Neuronal stem cell (in vitro differentiated cells): Measurements from ENCODE around the gene UCHL5.

Source experiments
- DNase-seq: peaks from one replicate; pipeline ENCODE4 v3.0.0-alpha.2; 2013; ENCODE audit warnings: low spot score
- H2AFZ ChIP-seq: one replicate; pipeline ENCODE4 v1.6.1; 2013; ENCODE audit warnings: mild to moderate bottlenecking, low read length, inconsistent platforms
- H2AK5ac ChIP-seq: 2 replicates; pipeline ENCODE4 v1.6.1; 2013; ENCODE audit warnings: low read depth, mild to moderate bottlenecking, inconsistent platforms, low read length, moderate library complexity, mixed read lengths
- H2BK120ac ChIP-seq: 2 replicates; pipeline ENCODE4 v1.6.1; 2013; ENCODE audit warnings: low read depth, mild to moderate bottlenecking, inconsistent platforms, low read length, moderate library complexity, mixed read lengths
- H2BK12ac ChIP-seq: one replicate; pipeline ENCODE4 v1.6.1; 2013; ENCODE audit warnings: low read length, inconsistent platforms
- H2BK15ac ChIP-seq: 2 replicates; pipeline ENCODE4 v1.6.1; 2013; ENCODE audit warnings: mild to moderate bottlenecking, low read length, inconsistent platforms, mixed read lengths
- H2BK5ac ChIP-seq: one replicate; pipeline ENCODE4 v1.6.1; 2013; ENCODE audit warnings: inconsistent platforms, mild to moderate bottlenecking, low read length, moderate library complexity
- H3K14ac ChIP-seq: one replicate; pipeline ENCODE4 v1.6.1; 2013; ENCODE audit warnings: low read length, inconsistent platforms
- H3K18ac ChIP-seq: 2 replicates; pipeline ENCODE4 v1.6.1; 2013; ENCODE audit warnings: low read length, inconsistent platforms
- H3K23ac ChIP-seq: 2 replicates; pipeline ENCODE4 v1.6.1; 2013; ENCODE audit warnings: low read depth, mild to moderate bottlenecking, mixed read lengths, low read length, inconsistent platforms; ENCODE audit not compliant: poor library complexity
- H3K27ac ChIP-seq: replicated peaks from 3 replicates; pipeline ENCODE4 v1.5.1; 2013; ENCODE audit warnings: low read length, inconsistent platforms
- H3K27me3 ChIP-seq, 3 experiments: 2 replicates each; pipeline ENCODE4 v1.6.1; 2013; ENCODE audit warnings: low read length in 3 of 3, mild to moderate bottlenecking in 2 of 3, inconsistent platforms in 1 of 3, low read depth in 1 of 3, mixed read lengths in 1 of 3, moderate library complexity in 1 of 3; ENCODE audit not compliant: control insufficient read depth in 3 of 3, insufficient read depth in 3 of 3
- H3K36me3 ChIP-seq, 2 donors: replicated peaks in 1 of 2; 2 replicates each; pipeline ENCODE4 v1.6.1; 2013; ENCODE audit warnings: low read length in 2 of 2; ENCODE audit not compliant: control insufficient read depth in 2 of 2, insufficient read depth in 2 of 2
- H3K4ac ChIP-seq: 2 replicates; pipeline ENCODE4 v1.6.1; 2013; ENCODE audit warnings: inconsistent platforms, mild to moderate bottlenecking, low read length, moderate library complexity
- H3K4me1 ChIP-seq, 2 donors: 1 replicate in 1 of 2; 2 replicates in 1 of 2; pipeline ENCODE4 v1.6.1; 2013; ENCODE audit warnings: low read length in 2 of 2, low read depth in 1 of 2; ENCODE audit not compliant: control insufficient read depth in 2 of 2, insufficient read depth in 1 of 2
- H3K4me2 ChIP-seq: one replicate; pipeline ENCODE4 v1.6.1; 2013; ENCODE audit warnings: mild to moderate bottlenecking, low read length, inconsistent platforms; ENCODE audit not compliant: insufficient read depth, poor library complexity, severe bottlenecking
- H3K4me3 ChIP-seq, 2 donors: 2 replicates each; pipeline ENCODE4 v1.5.1; 2013; ENCODE audit warnings: low read length in 2 of 2, mild to moderate bottlenecking in 2 of 2, inconsistent platforms in 1 of 2, moderate library complexity in 1 of 2
- H3K79me1 ChIP-seq: one replicate; pipeline ENCODE4 v1.6.1; 2013; ENCODE audit warnings: low read depth, mild to moderate bottlenecking, inconsistent platforms, low read length, moderate library complexity
- H3K9ac ChIP-seq: one replicate; pipeline ENCODE4 v1.6.1; 2013; ENCODE audit warnings: mild to moderate bottlenecking, low read depth, low read length, inconsistent platforms; ENCODE audit not compliant: poor library complexity
- H3K9me3 ChIP-seq, 2 donors: replicated peaks in 1 of 2; 2 replicates each; pipeline versions ENCODE3 to v1.6.1; 2013; ENCODE audit warnings: low read length in 2 of 2, mild to moderate bottlenecking in 2 of 2, inconsistent platforms in 1 of 2, low read depth in 1 of 2, mixed read lengths in 1 of 2, moderate library complexity in 1 of 2; ENCODE audit not compliant: control insufficient read depth in 2 of 2, insufficient read depth in 1 of 2
- H4K8ac ChIP-seq: one replicate; pipeline ENCODE4 v1.6.1; 2013; ENCODE audit warnings: low read depth, mild to moderate bottlenecking, inconsistent platforms, low read length, moderate library complexity
- H4K91ac ChIP-seq: one replicate; pipeline ENCODE4 v1.6.1; 2013; ENCODE audit warnings: low read length, low read depth, mild to moderate bottlenecking, inconsistent platforms; ENCODE audit not compliant: poor library complexity
- WGBS, 2 donors: extraction: QIAGEN DNeasy Blood & Tissue Kit; methylation state at CpG; one replicate each; pipeline ENCODE4 v1.1.7; 2013; ENCODE audit warnings: missing lambda C conversion rate in 2 of 2, mixed read lengths in 1 of 2; ENCODE audit not compliant: insufficient read length in 2 of 2, insufficient replicate concordance in 1 of 2; ENCODE audit errors: extremely low coverage in 2 of 2; 5-methylcytosine and 5-hydroxymethylcytosine counted together

UCHL5 gene

DNA sequence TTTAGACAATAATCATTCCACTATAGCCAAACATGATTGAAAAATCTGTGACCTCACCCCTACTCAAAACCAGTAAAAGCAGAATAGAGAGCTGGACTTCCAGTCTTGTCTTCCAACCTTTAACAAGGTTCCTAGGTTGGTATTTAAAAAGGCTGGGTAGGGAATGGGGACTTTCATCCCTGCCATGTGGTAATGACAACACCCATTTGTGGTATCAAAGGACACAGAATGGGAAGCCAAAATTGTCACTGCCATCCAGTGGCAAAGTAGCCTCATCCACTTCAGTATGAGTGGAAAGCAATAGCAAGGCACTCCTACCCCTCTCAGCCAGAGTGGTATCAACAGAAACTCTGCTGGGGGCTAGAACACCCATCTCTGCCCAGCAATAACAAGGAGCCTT, 33.9 kb downstream of the UCHL5 start:
- Histone ChIP-seq H3K36me3 (peaks cover 2 to 84% of the 10 kb centered on the region in 2 donors), H3K14ac (no peak overlapping the region), H3K79me1 (no peaks in the 10 kb centered on the region), H3K4me1 (no peaks in the 10 kb centered on the region), H2AFZ (no peak overlapping the region), H3K4me3 (no peak overlapping the region), H3K9ac (no peak overlapping the region), H3K23ac (no peak overlapping the region), H2BK15ac (no peak overlapping the region), H4K91ac (no peak overlapping the region), H3K9me3 (no peaks in the 10 kb centered on the region), H3K18ac (no peak overlapping the region), H2AK5ac (no peak overlapping the region), H3K27me3 (no peaks in the 10 kb centered on the region), H3K4me2 (no peak overlapping the region), H2BK12ac (no peak overlapping the region), H2BK120ac (no peak overlapping the region), H4K8ac (no peak overlapping the region), H3K27ac (no peak overlapping the region), H3K4ac (no peak overlapping the region), H2BK5ac (no peak overlapping the region)
- DNase-seq, result no peak

DNA sequence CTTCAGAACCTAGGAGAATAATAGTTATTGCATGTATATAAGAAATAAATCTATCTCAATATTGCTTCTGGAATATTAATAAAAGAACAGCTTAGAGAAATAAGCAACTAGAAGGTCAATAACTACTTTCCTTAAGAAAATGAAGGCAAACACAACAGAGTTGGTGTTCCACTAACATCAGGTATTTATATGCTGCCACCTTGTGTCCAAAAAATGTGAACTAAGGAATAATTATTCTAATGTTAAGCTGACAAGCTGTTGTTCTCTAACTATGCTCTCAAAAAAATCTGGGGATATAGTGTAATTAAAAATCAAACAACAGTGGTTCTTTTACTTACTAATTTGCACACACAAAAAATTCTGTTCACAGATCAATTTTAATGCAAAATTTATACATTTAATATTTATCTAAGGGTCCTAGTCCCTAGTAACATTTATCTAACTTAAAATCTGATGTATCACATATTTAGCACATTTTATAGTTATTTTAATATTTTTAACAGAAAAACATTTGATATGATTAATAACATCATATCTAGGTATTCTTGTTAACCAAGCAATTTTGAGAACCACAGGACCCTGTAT, 39.6 kb downstream of the UCHL5 start:
- no peak overlapping the region for H3K14ac ChIP-seq
- H2AK5ac ChIP-seq, result no peak overlapping the region
- no peak overlapping the region for H3K9ac ChIP-seq
- H3K36me3 ChIP-seq, result peaks cover 2 to 80% of the 10 kb centered on the region in 2 donors
- no peak overlapping the region for H2AFZ ChIP-seq
- no peaks in the 10 kb centered on the region for H3K27me3 ChIP-seq
- DNase-seq, result peak; percentile 4
- H4K8ac ChIP-seq, result no peak overlapping the region
- H3K4me2 ChIP-seq, result no peak overlapping the region
- no peaks in the 10 kb centered on the region for H3K4me1 ChIP-seq
- no peak overlapping the region for H3K27ac ChIP-seq
- H3K9me3 ChIP-seq, result no peaks in the 10 kb centered on the region
- no peak overlapping the region for H3K18ac ChIP-seq
- no peak overlapping the region for H3K23ac ChIP-seq
- H3K4ac ChIP-seq, result no peak overlapping the region
- no peak overlapping the region for H2BK120ac ChIP-seq
- no peaks in the 10 kb centered on the region for H3K79me1 ChIP-seq
- no peak overlapping the region for H3K4me3 ChIP-seq
- no peak overlapping the region for H4K91ac ChIP-seq
- no peak overlapping the region for H2BK12ac ChIP-seq
- H2BK5ac ChIP-seq, result no peak overlapping the region
- no peak overlapping the region for H2BK15ac ChIP-seq

DNA sequence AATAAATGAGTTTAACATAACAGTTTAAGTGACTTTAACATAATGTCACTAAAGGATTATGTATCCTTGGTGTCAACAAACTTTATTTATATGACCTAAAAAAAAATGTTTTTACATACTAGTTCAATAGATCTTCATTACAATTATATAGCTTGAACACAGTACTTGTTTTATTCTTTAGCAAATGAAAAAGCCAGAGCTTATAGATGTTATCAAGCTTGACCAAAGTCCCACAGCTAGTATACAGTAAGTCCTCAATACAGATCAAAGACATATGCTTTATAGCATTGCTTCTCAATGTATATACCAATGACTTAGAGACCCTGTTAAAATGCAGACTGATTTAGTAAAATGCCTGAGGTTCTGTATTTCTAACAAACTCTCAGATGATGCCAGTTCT, 42.4 kb downstream of the UCHL5 start:
- no peak for DNase-seq
- H3K79me1 ChIP-seq, result no peaks in the 10 kb centered on the region
- H2AK5ac ChIP-seq, result no peak overlapping the region
- no peak overlapping the region for H2BK5ac ChIP-seq
- no peak overlapping the region for H2BK12ac ChIP-seq
- no peaks in the 10 kb centered on the region for H3K27me3 ChIP-seq
- no peak overlapping the region for H3K27ac ChIP-seq
- no peak overlapping the region for H3K4me3 ChIP-seq
- H4K8ac ChIP-seq, result no peak overlapping the region
- no peaks in the 10 kb centered on the region for H3K4me1 ChIP-seq
- peaks cover 0 to 60% of the 10 kb centered on the region in 2 donors for H3K36me3 ChIP-seq
- H2AFZ ChIP-seq, result no peak overlapping the region
- H3K23ac ChIP-seq, result no peak overlapping the region
- H3K9ac ChIP-seq, result no peak overlapping the region
- H3K4ac ChIP-seq, result no peak overlapping the region
- no peak overlapping the region for H3K18ac ChIP-seq
- no peak overlapping the region for H4K91ac ChIP-seq
- H3K14ac ChIP-seq, result no peak overlapping the region
- no peak overlapping the region for H3K4me2 ChIP-seq
- H2BK120ac ChIP-seq, result no peak overlapping the region
- H3K9me3 ChIP-seq, result no peaks in the 10 kb centered on the region
- H2BK15ac ChIP-seq, result no peak overlapping the region

- no peak overlapping the region for H3K14ac ChIP-seq
- H2BK5ac ChIP-seq, result no peak overlapping the region
- H2AK5ac ChIP-seq, result no peak overlapping the region
- H2BK120ac ChIP-seq, result no peak overlapping the region
- DNase-seq, result no peak
- H4K8ac ChIP-seq, result no peak overlapping the region
- no peaks in the 10 kb centered on the region for H3K4me1 ChIP-seq
- no CpG with 5 or more reads among the region's 2 CpGs for WGBS, 2 donors
- H3K4me3 ChIP-seq, result no peak overlapping the region
- H3K9ac ChIP-seq, result no peak overlapping the region
- no peak overlapping the region for H2BK15ac ChIP-seq
- no peak overlapping the region for H3K18ac ChIP-seq
- no peak overlapping the region for H4K91ac ChIP-seq
- H2AFZ ChIP-seq, result no peak overlapping the region
- H2BK12ac ChIP-seq, result no peak overlapping the region
- H3K27ac ChIP-seq, result no peak overlapping the region
- no peaks in the 10 kb centered on the region for H3K27me3 ChIP-seq
- H3K23ac ChIP-seq, result no peak overlapping the region
- no peak overlapping the region for H3K4ac ChIP-seq
- H3K36me3 ChIP-seq, result peaks cover 0 to 39% of the 10 kb centered on the region in 2 donors
- H3K4me2 ChIP-seq, result no peak overlapping the region
- no peaks in the 10 kb centered on the region for H3K9me3 ChIP-seq
- no peaks in the 10 kb centered on the region for H3K79me1 ChIP-seq
These were observed 44.8 kb downstream of the UCHL5 start for GRCh38 chr1:193014400-193014799.
